H1 (cell line): Measurements from ENCODE around the gene CD200. TPM values are rescaled to one million over a fixed set of nuclear protein-coding genes. Genes with fewer than 3 reads are reported as not detected.

Source experiments
- ATF3 ChIP-seq: IDR thresholded peaks from 2 replicates; pipeline ENCODE4 v1.6.1; 2011; ENCODE audit warnings: low read depth, mild to moderate bottlenecking, low read length; ENCODE audit not compliant: insufficient read depth
- CHD1 ChIP-seq: IDR thresholded peaks from 2 replicates; pipeline ENCODE4 v1.6.1; 2012; ENCODE audit warnings: low read depth, low read length, improper control_type of control experiment
- POLR2AphosphoS5 ChIP-seq: IDR thresholded peaks from 2 replicates; pipeline ENCODE4 v1.6.1; 2011; ENCODE audit warnings: low read depth, low read length
- polyA plus RNA-seq, 7 experiments: library from polyadenylated mRNA; depleted of rRNA in 3 of 7; stranded (reverse) in 5 of 7; unstranded in 2 of 7; fragments of >200 nt in 5 of 7; fragments of 200-250 nt in 2 of 7; gene quantifications; 1 replicate in 5 of 7; 2 replicates in 1 of 7; 4 replicates in 1 of 7; pipeline versions ENCODE4 v1.2.1 to v1.2.3, GENCODE V29; 2011 to 2013; ENCODE audit warnings: missing spikeins in 2 of 7, mixed read lengths in 2 of 7
- total RNA-seq: library from RNA; stranded (reverse); fragmentation: NEBNext Ultra II Directional; extraction: Animal tissue kit (Norgen Biotek cat#: 25700); gene quantifications from 2 replicates; pipeline ENCODE4 v1.2.1, GENCODE V29; 2021
- TF ChIP-seq, protein P1 (sequence below): fragments of 300-600 bp; sonication (generic); IDR thresholded peaks from 2 replicates; pipeline ENCODE4 v1.7.1; 2012; ENCODE audit warnings: low read length, moderate library complexity, mild to moderate bottlenecking, inconsistent platforms; ENCODE audit not compliant: insufficient replicate concordance
- TF ChIP-seq, protein P2 (sequence below): IDR thresholded peaks from 2 replicates; pipeline ENCODE4 v1.6.1; 2012; ENCODE audit warnings: inconsistent platforms
- TF ChIP-seq, protein P3 (sequence below): IDR thresholded peaks from 2 replicates; pipeline ENCODE4 v1.6.1; 2012; ENCODE audit warnings: low read length, inconsistent platforms

CD200 gene
- total and polyA plus RNA-seq, 2 of the 8 experiments (the other 6 are each of a cell fraction or from before 2014, with no cell fraction given), result 45.8 to 50.2 TPM

DNA sequence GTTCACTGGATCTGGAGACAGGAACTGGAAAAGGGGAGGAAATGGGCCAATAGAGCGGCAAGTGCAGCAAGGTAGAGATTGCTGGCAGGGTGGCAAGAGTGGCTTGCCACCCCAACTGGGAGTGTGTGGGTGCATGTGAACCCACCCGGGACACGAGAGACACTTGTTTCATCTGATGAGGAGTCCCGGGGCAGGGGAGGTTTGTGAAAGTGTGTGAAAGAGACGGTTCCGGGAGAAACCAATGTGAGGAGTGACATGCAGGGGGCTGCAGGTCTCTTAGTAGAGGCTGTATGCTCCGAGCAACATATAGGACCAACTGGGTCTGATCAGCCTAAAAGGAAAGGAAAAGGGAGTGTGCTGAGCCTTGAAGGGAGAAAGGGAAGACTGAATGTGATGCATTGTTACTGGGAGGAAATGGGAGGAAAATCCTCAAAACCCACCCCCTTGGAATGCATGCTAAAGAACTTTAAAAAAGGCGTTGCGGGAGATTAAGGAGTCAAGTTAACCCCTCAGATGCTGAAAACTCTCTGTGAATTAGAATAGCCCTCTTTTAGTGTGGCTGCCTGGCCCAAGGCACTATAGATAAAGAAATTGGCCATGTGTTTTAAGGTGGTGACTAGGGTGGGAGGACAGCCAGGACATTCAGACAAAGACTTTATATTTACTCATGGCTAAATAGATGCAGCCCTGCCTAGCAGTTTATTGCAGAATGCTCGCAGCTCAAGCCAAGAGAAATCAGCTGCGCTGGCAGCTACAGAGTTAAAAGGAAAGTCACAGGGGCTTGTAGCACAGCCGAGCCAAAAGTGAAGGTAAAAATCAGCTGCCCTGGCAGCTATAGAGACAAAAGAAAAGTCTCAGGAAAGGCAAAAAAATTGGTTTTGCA lies 29.8 kb upstream of the CD200 start (continued):
- TF ChIP-seq, protein P1, sequence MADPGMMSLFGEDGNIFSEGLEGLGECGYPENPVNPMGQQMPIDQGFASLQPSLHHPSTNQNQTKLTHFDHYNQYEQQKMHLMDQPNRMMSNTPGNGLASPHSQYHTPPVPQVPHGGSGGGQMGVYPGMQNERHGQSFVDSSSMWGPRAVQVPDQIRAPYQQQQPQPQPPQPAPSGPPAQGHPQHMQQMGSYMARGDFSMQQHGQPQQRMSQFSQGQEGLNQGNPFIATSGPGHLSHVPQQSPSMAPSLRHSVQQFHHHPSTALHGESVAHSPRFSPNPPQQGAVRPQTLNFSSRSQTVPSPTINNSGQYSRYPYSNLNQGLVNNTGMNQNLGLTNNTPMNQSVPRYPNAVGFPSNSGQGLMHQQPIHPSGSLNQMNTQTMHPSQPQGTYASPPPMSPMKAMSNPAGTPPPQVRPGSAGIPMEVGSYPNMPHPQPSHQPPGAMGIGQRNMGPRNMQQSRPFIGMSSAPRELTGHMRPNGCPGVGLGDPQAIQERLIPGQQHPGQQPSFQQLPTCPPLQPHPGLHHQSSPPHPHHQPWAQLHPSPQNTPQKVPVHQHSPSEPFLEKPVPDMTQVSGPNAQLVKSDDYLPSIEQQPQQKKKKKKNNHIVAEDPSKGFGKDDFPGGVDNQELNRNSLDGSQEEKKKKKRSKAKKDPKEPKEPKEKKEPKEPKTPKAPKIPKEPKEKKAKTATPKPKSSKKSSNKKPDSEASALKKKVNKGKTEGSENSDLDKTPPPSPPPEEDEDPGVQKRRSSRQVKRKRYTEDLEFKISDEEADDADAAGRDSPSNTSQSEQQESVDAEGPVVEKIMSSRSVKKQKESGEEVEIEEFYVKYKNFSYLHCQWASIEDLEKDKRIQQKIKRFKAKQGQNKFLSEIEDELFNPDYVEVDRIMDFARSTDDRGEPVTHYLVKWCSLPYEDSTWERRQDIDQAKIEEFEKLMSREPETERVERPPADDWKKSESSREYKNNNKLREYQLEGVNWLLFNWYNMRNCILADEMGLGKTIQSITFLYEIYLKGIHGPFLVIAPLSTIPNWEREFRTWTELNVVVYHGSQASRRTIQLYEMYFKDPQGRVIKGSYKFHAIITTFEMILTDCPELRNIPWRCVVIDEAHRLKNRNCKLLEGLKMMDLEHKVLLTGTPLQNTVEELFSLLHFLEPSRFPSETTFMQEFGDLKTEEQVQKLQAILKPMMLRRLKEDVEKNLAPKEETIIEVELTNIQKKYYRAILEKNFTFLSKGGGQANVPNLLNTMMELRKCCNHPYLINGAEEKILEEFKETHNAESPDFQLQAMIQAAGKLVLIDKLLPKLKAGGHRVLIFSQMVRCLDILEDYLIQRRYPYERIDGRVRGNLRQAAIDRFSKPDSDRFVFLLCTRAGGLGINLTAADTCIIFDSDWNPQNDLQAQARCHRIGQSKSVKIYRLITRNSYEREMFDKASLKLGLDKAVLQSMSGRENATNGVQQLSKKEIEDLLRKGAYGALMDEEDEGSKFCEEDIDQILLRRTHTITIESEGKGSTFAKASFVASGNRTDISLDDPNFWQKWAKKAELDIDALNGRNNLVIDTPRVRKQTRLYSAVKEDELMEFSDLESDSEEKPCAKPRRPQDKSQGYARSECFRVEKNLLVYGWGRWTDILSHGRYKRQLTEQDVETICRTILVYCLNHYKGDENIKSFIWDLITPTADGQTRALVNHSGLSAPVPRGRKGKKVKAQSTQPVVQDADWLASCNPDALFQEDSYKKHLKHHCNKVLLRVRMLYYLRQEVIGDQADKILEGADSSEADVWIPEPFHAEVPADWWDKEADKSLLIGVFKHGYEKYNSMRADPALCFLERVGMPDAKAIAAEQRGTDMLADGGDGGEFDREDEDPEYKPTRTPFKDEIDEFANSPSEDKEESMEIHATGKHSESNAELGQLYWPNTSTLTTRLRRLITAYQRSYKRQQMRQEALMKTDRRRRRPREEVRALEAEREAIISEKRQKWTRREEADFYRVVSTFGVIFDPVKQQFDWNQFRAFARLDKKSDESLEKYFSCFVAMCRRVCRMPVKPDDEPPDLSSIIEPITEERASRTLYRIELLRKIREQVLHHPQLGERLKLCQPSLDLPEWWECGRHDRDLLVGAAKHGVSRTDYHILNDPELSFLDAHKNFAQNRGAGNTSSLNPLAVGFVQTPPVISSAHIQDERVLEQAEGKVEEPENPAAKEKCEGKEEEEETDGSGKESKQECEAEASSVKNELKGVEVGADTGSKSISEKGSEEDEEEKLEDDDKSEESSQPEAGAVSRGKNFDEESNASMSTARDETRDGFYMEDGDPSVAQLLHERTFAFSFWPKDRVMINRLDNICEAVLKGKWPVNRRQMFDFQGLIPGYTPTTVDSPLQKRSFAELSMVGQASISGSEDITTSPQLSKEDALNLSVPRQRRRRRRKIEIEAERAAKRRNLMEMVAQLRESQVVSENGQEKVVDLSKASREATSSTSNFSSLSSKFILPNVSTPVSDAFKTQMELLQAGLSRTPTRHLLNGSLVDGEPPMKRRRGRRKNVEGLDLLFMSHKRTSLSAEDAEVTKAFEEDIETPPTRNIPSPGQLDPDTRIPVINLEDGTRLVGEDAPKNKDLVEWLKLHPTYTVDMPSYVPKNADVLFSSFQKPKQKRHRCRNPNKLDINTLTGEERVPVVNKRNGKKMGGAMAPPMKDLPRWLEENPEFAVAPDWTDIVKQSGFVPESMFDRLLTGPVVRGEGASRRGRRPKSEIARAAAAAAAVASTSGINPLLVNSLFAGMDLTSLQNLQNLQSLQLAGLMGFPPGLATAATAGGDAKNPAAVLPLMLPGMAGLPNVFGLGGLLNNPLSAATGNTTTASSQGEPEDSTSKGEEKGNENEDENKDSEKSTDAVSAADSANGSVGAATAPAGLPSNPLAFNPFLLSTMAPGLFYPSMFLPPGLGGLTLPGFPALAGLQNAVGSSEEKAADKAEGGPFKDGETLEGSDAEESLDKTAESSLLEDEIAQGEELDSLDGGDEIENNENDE, result peak; percentile 75
- TF ChIP-seq, protein P2, sequence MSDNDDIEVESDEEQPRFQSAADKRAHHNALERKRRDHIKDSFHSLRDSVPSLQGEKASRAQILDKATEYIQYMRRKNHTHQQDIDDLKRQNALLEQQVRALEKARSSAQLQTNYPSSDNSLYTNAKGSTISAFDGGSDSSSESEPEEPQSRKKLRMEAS, result peak; percentile 13; the same call in 1 of the 2 replicates
- TF ChIP-seq, protein P3, sequence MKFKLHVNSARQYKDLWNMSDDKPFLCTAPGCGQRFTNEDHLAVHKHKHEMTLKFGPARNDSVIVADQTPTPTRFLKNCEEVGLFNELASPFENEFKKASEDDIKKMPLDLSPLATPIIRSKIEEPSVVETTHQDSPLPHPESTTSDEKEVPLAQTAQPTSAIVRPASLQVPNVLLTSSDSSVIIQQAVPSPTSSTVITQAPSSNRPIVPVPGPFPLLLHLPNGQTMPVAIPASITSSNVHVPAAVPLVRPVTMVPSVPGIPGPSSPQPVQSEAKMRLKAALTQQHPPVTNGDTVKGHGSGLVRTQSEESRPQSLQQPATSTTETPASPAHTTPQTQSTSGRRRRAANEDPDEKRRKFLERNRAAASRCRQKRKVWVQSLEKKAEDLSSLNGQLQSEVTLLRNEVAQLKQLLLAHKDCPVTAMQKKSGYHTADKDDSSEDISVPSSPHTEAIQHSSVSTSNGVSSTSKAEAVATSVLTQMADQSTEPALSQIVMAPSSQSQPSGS, result 0 out of 2 replicates have a peak, but pooled peaks have one; percentile 12
- TF ChIP-seq ATF3, result no peak
- peak; percentile 83; the same call in 1 of the 2 replicates for TF ChIP-seq POLR2AphosphoS5
- TF ChIP-seq CHD1, result no peak
